ENCODE measurements around the gene MEX3D.
"Not testable (repeated sequence)": the region's sequence is repeated elsewhere in the genome, so short reads cannot be mapped to it uniquely, and the experiment has no call there.

Gene MEX3D

GRCh38 chr19:1533510-1534150 is 34.5 kb downstream of the MEX3D start:
- Histone ChIP-seq H3K4me3 (ENCODE audit: insufficient read length, low read depth) (no peak overlapping the region), H3K36me3 (ENCODE audit: insufficient read depth, insufficient read length, low read length) (no peaks in the 10 kb centered on the region), H3K4me1 (ENCODE audit: insufficient read depth, insufficient read length) (peaks cover under 1% of the 10 kb centered on the region), H3K9me3 (ENCODE audit: insufficient read depth, low read length) (no peaks in the 10 kb centered on the region), H3K27me3 (ENCODE audit: insufficient read depth, insufficient read length) (no peaks in the 10 kb centered on the region), H3K9ac (ENCODE audit: insufficient read length, low read depth) (no peak overlapping the region)
- no peak for TF ChIP-seq YY1 (IDR thresholded peaks at IDR 0.05; ENCODE audit: insufficient read depth, insufficient read length)
- TF ChIP-seq ZNF274 (IDR thresholded peaks at IDR 0.05; ENCODE audit: low read depth, low read length): no peak
- TF ChIP-seq SUZ12 (IDR thresholded peaks at IDR 0.05; ENCODE audit: extremely low read depth, insufficient read depth, insufficient read length): no peak
- no peak for DNase-seq (ENCODE audit: low read depth, low spot score)

- TF ChIP-seq ZNF274 (IDR thresholded peaks at IDR 0.05; ENCODE audit: low read depth, low read length) (no peak), SUZ12 (IDR thresholded peaks at IDR 0.05; ENCODE audit: extremely low read depth, insufficient read depth, insufficient read length) (no peak), YY1 (IDR thresholded peaks at IDR 0.05; ENCODE audit: insufficient read depth, insufficient read length) (no peak)
- Histone ChIP-seq H3K4me3 (ENCODE audit: insufficient read length, low read depth) (no peak overlapping the region), H3K9me3 (ENCODE audit: insufficient read depth, low read length) (no peaks in the 10 kb centered on the region), H3K9ac (ENCODE audit: insufficient read length, low read depth) (no peak overlapping the region), H3K36me3 (ENCODE audit: insufficient read depth, insufficient read length, low read length) (no peaks in the 10 kb centered on the region), H3K27me3 (ENCODE audit: insufficient read depth, insufficient read length) (no peaks in the 10 kb centered on the region), H3K4me1 (ENCODE audit: insufficient read depth, insufficient read length) (no peaks in the 10 kb centered on the region)
- no peak for DNase-seq (ENCODE audit: low read depth, low spot score)
Observed at GRCh38 chr19:1532003-1532402, 36.1 kb downstream of the MEX3D start.

GRCh38 chr19:1531587-1531986 is 36.5 kb downstream of the MEX3D start:
- H3K27me3 ChIP-seq (ENCODE audit: insufficient read depth, insufficient read length): no peaks in the 10 kb centered on the region
- no peaks in the 10 kb centered on the region for H3K36me3 ChIP-seq (ENCODE audit: insufficient read depth, insufficient read length, low read length)
- no peak overlapping the region for H3K4me3 ChIP-seq (ENCODE audit: insufficient read length, low read depth)
- DNase-seq (ENCODE audit: low read depth, low spot score): no peak
- no peak for TF ChIP-seq SUZ12 (IDR thresholded peaks at IDR 0.05; ENCODE audit: extremely low read depth, insufficient read depth, insufficient read length)
- no peak for TF ChIP-seq YY1 (IDR thresholded peaks at IDR 0.05; ENCODE audit: insufficient read depth, insufficient read length)
- no peak for TF ChIP-seq ZNF274 (IDR thresholded peaks at IDR 0.05; ENCODE audit: low read depth, low read length)
- H3K9me3 ChIP-seq (ENCODE audit: insufficient read depth, low read length): no peaks in the 10 kb centered on the region
- H3K4me1 ChIP-seq (ENCODE audit: insufficient read depth, insufficient read length): no peaks in the 10 kb centered on the region
- H3K9ac ChIP-seq (ENCODE audit: insufficient read length, low read depth): no peak overlapping the region

GRCh38 chr19:1530856-1531255 is 37.3 kb downstream of the MEX3D start:
- DNase-seq (ENCODE audit: low read depth, low spot score); H3K36me3 ChIP-seq (ENCODE audit: insufficient read depth, insufficient read length, low read length); H3K27me3 ChIP-seq (ENCODE audit: insufficient read depth, insufficient read length); H3K9ac ChIP-seq (ENCODE audit: insufficient read length, low read depth); H3K9me3 ChIP-seq (ENCODE audit: insufficient read depth, low read length); H3K4me1 ChIP-seq (ENCODE audit: insufficient read depth, insufficient read length); H3K4me3 ChIP-seq (ENCODE audit: insufficient read length, low read depth): not testable (repeated sequence)

- Histone ChIP-seq H3K4me3 (ENCODE audit: insufficient read length, low read depth) (no peak overlapping the region), H3K27me3 (ENCODE audit: insufficient read depth, insufficient read length) (peaks cover 14% of the 10 kb centered on the region), H3K4me1 (ENCODE audit: insufficient read depth, insufficient read length) (peaks cover 7% of the 10 kb centered on the region), H3K9me3 (ENCODE audit: insufficient read depth, low read length) (no peaks in the 10 kb centered on the region), H3K36me3 (ENCODE audit: insufficient read depth, insufficient read length, low read length) (no peaks in the 10 kb centered on the region), H3K9ac (ENCODE audit: insufficient read length, low read depth) (no peak overlapping the region)
- DNase-seq (ENCODE audit: low read depth, low spot score): no peak
- TF ChIP-seq ZNF274 (IDR thresholded peaks at IDR 0.05; ENCODE audit: low read depth, low read length) (no peak), YY1 (IDR thresholded peaks at IDR 0.05; ENCODE audit: insufficient read depth, insufficient read length) (no peak), SUZ12 (IDR thresholded peaks at IDR 0.05; ENCODE audit: extremely low read depth, insufficient read depth, insufficient read length) (no peak)
Observed at GRCh38 chr19:1529430-1529816, 38.7 kb downstream of the MEX3D start.

- no peaks in the 10 kb centered on the region for H3K9me3 ChIP-seq (ENCODE audit: insufficient read depth, low read length)
- H3K27me3 ChIP-seq (ENCODE audit: insufficient read depth, insufficient read length): peaks cover 19% of the 10 kb centered on the region
- no peak overlapping the region for H3K4me3 ChIP-seq (ENCODE audit: insufficient read length, low read depth)
- no peak overlapping the region for H3K9ac ChIP-seq (ENCODE audit: insufficient read length, low read depth)
- peaks cover 10% of the 10 kb centered on the region for H3K4me1 ChIP-seq (ENCODE audit: insufficient read depth, insufficient read length)
- no peak for DNase-seq (ENCODE audit: low read depth, low spot score)
- H3K36me3 ChIP-seq (ENCODE audit: insufficient read depth, insufficient read length, low read length): no peaks in the 10 kb centered on the region
- no peak for TF ChIP-seq SUZ12 (IDR thresholded peaks at IDR 0.05; ENCODE audit: extremely low read depth, insufficient read depth, insufficient read length)
- no peak for TF ChIP-seq YY1 (IDR thresholded peaks at IDR 0.05; ENCODE audit: insufficient read depth, insufficient read length)
- TF ChIP-seq ZNF274 (IDR thresholded peaks at IDR 0.05; ENCODE audit: low read depth, low read length): no peak
Observed at GRCh38 chr19:1528596-1529429, 39.3 kb downstream of the MEX3D start.

GRCh38 chr19:1527650-1528309 is 40.3 kb downstream of the MEX3D start:
- TF ChIP-seq ZNF274 (IDR thresholded peaks at IDR 0.05; ENCODE audit: low read depth, low read length) (no peak), SUZ12 (IDR thresholded peaks at IDR 0.05; ENCODE audit: extremely low read depth, insufficient read depth, insufficient read length) (no peak), YY1 (IDR thresholded peaks at IDR 0.05; ENCODE audit: insufficient read depth, insufficient read length) (no peak)
- no peak for DNase-seq (ENCODE audit: low read depth, low spot score)
- Histone ChIP-seq H3K9ac (ENCODE audit: insufficient read length, low read depth) (no peak overlapping the region), H3K27me3 (ENCODE audit: insufficient read depth, insufficient read length) (peaks cover 28% of the 10 kb centered on the region), H3K9me3 (ENCODE audit: insufficient read depth, low read length) (no peaks in the 10 kb centered on the region), H3K4me1 (ENCODE audit: insufficient read depth, insufficient read length) (peaks cover 18% of the 10 kb centered on the region), H3K4me3 (ENCODE audit: insufficient read length, low read depth) (no peak overlapping the region), H3K36me3 (ENCODE audit: insufficient read depth, insufficient read length, low read length) (no peaks in the 10 kb centered on the region)
